HepG2 (cell line): ENCODE results near the gene TAF1B. TPM values are rescaled to one million over a fixed set of nuclear protein-coding genes. Genes with fewer than 3 reads are reported as not detected.

Source experiments
- BHLHE40 ChIP-seq: IDR thresholded peaks from 2 replicates; pipeline ENCODE4 v1.6.1; 2011; ENCODE audit warnings: low read length, improper control_type of control experiment
- CEBPG ChIP-seq: IDR thresholded peaks from 2 replicates; pipeline ENCODE4 v1.6.1; 2016
- CHD2 ChIP-seq: IDR thresholded peaks from 2 replicates; pipeline ENCODE4 v1.6.1; 2011; ENCODE audit warnings: low read depth, low read length, improper control_type of control experiment
- ELF1 ChIP-seq: sonication (generic); formaldehyde crosslinking; IDR thresholded peaks from 2 replicates; pipeline ENCODE4 v1.4.0; 2020; ENCODE audit warnings: missing genetic modification reagents
- HDAC1 ChIP-seq: sonication (generic); formaldehyde crosslinking; IDR thresholded peaks from 2 replicates; pipeline ENCODE4 v1.5.1; 2020; ENCODE audit warnings: mild to moderate bottlenecking, missing genetic modification reagents
- JDP2 ChIP-seq: sonication (generic); formaldehyde crosslinking; IDR thresholded peaks from 2 replicates; pipeline ENCODE4 v1.8.1; 2022; ENCODE audit warnings: missing genetic modification reagents, borderline replicate concordance
- KLF6 ChIP-seq: IDR thresholded peaks from 2 replicates; pipeline ENCODE4 v1.8.0; 2016; ENCODE audit warnings: missing biosample characterization, missing genetic modification reagents
- RXRB ChIP-seq: IDR thresholded peaks from 2 replicates; pipeline ENCODE4 v1.6.1; 2016; ENCODE audit warnings: borderline replicate concordance, missing genetic modification reagents, missing compliant biosample characterization
- SAP130 ChIP-seq: IDR thresholded peaks from 2 replicates; pipeline ENCODE4 v1.6.1; 2016; ENCODE audit warnings: low read depth
- SNAPC2 ChIP-seq: sonication (generic); formaldehyde crosslinking; IDR thresholded peaks from 2 replicates; pipeline ENCODE4 v1.8.1; 2022; ENCODE audit warnings: mild to moderate bottlenecking, missing genetic modification reagents
- SRF ChIP-seq: IDR thresholded peaks from 2 replicates; pipeline ENCODE4 v1.6.1; 2011; ENCODE audit warnings: mild to moderate bottlenecking, low read depth, low read length, moderate library complexity
- YEATS4 ChIP-seq: sonication (generic); formaldehyde crosslinking; IDR thresholded peaks from 2 replicates; pipeline ENCODE4 v1.4.0; 2020; ENCODE audit warnings: missing genetic modification reagents, borderline replicate concordance
- ZBTB42 ChIP-seq: sonication (generic); formaldehyde crosslinking; IDR thresholded peaks from 2 replicates; pipeline ENCODE4 v1.5.0; 2020; ENCODE audit warnings: mild to moderate bottlenecking, missing genetic modification reagents
- ZNF326 ChIP-seq: sonication (generic); formaldehyde crosslinking; IDR thresholded peaks from 2 replicates; pipeline ENCODE4 v1.4.0; 2020; ENCODE audit warnings: missing genetic modification reagents, borderline replicate concordance
- ZNF616 ChIP-seq: sonication (generic); formaldehyde crosslinking; IDR thresholded peaks from 2 replicates; pipeline ENCODE4 v1.5.0; 2020; ENCODE audit warnings: low read depth, mild to moderate bottlenecking, missing genetic modification reagents
- ZNF652 ChIP-seq: IDR thresholded peaks from 2 replicates; pipeline ENCODE4 v1.6.1; 2016; ENCODE audit warnings: low read depth, borderline replicate concordance
- polyA plus RNA-seq, 8 experiments: library from polyadenylated mRNA; depleted of rRNA in 3 of 8; stranded (reverse) in 7 of 8; unstranded in 1 of 8; fragments of >200 nt; fragmentation: Illumina TruSeq in 4 of 8; extraction: Trizol in 4 of 8; gene quantifications; 2 replicates each; pipeline versions ENCODE4 v1.2.1 to v1.2.3, GENCODE V29; 2011 to 2016; ENCODE audit warnings: low read depth in 4 of 8, missing spikeins in 1 of 8, mixed read lengths in 1 of 8; ENCODE audit not compliant: insufficient read depth in 1 of 8
- total RNA-seq, 5 experiments: library from RNA; depleted of rRNA; stranded (reverse); fragments of >200 nt; fragmentation: Illumina TruSeq; extraction: Trizol; gene quantifications; 2 replicates each; pipeline ENCODE4 v1.2.3, GENCODE V29; 2016; ENCODE audit warnings: low read depth in 1 of 5
- TF ChIP-seq, protein P1 (sequence below): sonication (generic); formaldehyde crosslinking; IDR thresholded peaks from 2 replicates; pipeline ENCODE4 v1.4.0; 2020; ENCODE audit warnings: missing genetic modification reagents, borderline replicate concordance
- TF ChIP-seq, protein P2 (sequence below): sonication (generic); formaldehyde crosslinking; IDR thresholded peaks from 2 replicates; pipeline ENCODE4 v1.5.0; 2020; ENCODE audit warnings: mild to moderate bottlenecking, missing genetic modification reagents
- TF ChIP-seq, protein P3 (sequence below): sonication (generic); formaldehyde crosslinking; IDR thresholded peaks from 2 replicates; pipeline ENCODE4 v1.8.0; 2022; ENCODE audit warnings: mild to moderate bottlenecking, missing genetic modification reagents, borderline replicate concordance
- TF ChIP-seq, protein P4 (sequence below): sonication (generic); formaldehyde crosslinking; IDR thresholded peaks from 2 replicates; pipeline ENCODE4 v1.5.0; 2020; ENCODE audit warnings: missing genetic modification reagents
- TF ChIP-seq, protein P5 (sequence below): sonication (generic); formaldehyde crosslinking; IDR thresholded peaks from 2 replicates; pipeline ENCODE4 v1.4.0; 2020; ENCODE audit warnings: low read depth, mild to moderate bottlenecking, missing genetic modification reagents
- TF ChIP-seq, protein P6 (sequence below): IDR thresholded peaks from 2 replicates; pipeline ENCODE4 v1.6.1; 2016; ENCODE audit warnings: mild to moderate bottlenecking, missing biosample characterization, missing genetic modification reagents

The TAF1B gene
- total and polyA plus RNA-seq, 2 of the 13 experiments (the other 11 are each of a cell fraction or from before 2014, with no cell fraction given), result 13.3 to 27.7 TPM

DNA sequence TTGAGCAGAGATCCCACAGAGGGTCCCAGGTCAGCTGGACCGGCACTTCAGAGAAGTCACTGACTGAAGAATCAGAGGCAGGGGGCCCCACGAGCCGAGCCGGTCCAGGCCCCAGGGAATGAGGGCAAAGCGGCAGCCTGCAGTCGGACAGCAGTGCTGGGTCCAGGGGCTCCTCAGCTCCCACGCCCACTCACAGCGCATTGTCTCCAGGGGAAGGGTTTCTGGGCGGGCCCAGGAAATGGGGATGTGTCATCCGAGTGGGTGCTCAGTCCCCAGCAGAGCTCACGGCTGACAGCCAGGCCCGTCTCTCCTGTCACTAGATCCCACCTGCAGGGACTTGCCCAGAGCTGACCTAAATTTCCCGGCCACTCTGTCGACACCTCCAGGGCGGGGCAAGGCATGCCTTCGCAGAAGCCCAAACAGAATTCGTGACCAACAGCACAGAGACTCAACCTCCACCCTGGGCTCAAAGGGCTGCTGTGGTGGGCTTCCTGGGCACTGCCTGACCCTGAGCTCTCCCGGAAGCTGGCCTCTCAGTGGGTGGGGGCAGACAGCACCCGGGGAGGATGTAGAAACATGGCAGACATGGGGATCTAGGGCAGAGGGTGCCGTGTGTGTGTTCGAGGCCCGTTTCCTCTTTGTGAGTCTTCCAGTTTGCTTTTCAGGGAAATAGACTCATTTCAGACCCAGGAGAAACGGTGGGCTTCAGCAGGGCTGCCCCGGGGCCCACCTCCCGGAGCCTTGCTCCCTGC, 42.1 kb upstream of the TAF1B start (continued):
- TF ChIP-seq, protein P1, sequence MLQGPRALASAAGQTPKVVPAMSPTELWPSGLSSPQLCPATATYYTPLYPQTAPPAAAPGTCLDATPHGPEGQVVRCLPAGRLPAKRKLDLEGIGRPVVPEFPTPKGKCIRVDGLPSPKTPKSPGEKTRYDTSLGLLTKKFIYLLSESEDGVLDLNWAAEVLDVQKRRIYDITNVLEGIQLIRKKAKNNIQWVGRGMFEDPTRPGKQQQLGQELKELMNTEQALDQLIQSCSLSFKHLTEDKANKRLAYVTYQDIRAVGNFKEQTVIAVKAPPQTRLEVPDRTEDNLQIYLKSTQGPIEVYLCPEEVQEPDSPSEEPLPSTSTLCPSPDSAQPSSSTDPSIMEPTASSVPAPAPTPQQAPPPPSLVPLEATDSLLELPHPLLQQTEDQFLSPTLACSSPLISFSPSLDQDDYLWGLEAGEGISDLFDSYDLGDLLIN (CRISPR knock-in tag), result no peak
- TF ChIP-seq JDP2 (CRISPR knock-in tag) (no peak), RXRB (CRISPR knock-in tag) (peak; percentile 73), YEATS4 (no peak), CEBPG (CRISPR knock-in tag) (peak; percentile 11; the same call in 1 of the 2 replicates), SRF (no peak), CHD2 (no peak), SAP130 (peak; percentile 72), ZNF616 (CRISPR knock-in tag) (no peak), ZNF326 (CRISPR knock-in tag) (no peak), BHLHE40 (no peak), ZBTB42 (no peak), KLF6 (CRISPR knock-in tag) (no peak), SNAPC2 (CRISPR knock-in tag) (no peak), HDAC1 (CRISPR knock-in tag) (0 out of 2 replicates have a peak, but pooled peaks have one; percentile 25), ZNF652 (CRISPR knock-in tag) (no peak), ELF1 (CRISPR knock-in tag) (peak; percentile 54)
- TF ChIP-seq, protein P2, sequence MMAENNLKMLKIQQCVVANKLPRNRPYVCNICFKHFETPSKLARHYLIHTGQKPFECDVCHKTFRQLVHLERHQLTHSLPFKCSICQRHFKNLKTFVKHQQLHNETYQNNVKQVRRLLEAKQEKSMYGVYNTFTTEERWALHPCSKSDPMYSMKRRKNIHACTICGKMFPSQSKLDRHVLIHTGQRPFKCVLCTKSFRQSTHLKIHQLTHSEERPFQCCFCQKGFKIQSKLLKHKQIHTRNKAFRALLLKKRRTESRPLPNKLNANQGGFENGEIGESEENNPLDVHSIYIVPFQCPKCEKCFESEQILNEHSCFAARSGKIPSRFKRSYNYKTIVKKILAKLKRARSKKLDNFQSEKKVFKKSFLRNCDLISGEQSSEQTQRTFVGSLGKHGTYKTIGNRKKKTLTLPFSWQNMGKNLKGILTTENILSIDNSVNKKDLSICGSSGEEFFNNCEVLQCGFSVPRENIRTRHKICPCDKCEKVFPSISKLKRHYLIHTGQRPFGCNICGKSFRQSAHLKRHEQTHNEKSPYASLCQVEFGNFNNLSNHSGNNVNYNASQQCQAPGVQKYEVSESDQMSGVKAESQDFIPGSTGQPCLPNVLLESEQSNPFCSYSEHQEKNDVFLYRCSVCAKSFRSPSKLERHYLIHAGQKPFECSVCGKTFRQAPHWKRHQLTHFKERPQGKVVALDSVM (CRISPR knock-in tag), result no peak
- TF ChIP-seq, protein P3, sequence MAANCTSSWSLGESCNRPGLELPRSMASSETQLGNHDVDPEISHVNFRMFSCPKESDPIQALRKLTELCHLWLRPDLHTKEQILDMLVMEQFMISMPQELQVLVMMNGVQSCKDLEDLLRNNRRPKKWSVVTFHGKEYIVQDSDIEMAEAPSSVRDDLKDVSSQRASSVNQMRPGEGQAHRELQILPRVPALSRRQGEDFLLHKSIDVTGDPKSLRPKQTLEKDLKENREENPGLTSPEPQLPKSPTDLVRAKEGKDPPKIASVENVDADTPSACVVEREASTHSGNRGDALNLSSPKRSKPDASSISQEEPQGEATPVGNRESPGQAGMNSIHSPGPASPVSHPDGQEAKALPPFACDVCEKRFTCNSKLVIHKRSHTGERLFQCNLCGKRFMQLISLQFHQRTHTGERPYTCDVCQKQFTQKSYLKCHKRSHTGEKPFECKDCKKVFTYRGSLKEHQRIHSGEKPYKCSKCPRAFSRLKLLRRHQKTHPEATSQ (CRISPR knock-in tag), result no peak
- TF ChIP-seq, protein P4, sequence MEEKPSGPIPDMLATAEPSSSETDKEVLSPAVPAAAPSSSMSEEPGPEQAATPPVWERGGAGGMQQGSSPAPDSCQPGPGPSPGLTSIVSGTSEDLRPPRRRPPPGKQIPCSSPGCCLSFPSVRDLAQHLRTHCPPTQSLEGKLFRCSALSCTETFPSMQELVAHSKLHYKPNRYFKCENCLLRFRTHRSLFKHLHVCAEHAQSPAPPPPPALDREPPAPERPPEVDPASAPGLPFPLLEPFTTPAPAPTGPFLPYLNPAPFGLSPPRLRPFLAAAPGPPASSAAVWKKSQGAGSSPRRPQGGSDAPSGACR (CRISPR knock-in tag), result 0 out of 2 replicates have a peak, but pooled peaks have one; percentile 27
- TF ChIP-seq, protein P5, sequence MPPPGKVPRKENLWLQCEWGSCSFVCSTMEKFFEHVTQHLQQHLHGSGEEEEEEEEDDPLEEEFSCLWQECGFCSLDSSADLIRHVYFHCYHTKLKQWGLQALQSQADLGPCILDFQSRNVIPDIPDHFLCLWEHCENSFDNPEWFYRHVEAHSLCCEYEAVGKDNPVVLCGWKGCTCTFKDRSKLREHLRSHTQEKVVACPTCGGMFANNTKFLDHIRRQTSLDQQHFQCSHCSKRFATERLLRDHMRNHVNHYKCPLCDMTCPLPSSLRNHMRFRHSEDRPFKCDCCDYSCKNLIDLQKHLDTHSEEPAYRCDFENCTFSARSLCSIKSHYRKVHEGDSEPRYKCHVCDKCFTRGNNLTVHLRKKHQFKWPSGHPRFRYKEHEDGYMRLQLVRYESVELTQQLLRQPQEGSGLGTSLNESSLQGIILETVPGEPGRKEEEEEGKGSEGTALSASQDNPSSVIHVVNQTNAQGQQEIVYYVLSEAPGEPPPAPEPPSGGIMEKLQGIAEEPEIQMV (CRISPR knock-in tag), result no peak
- TF ChIP-seq, protein P6, sequence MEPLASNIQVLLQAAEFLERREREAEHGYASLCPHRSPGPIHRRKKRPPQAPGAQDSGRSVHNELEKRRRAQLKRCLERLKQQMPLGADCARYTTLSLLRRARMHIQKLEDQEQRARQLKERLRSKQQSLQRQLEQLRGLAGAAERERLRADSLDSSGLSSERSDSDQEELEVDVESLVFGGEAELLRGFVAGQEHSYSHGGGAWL, result no peak
